LNCaP clone FGC (cell line): ENCODE measurements around the gene LINGO4.
A peak's percentile ranks its signal among the peaks of the same experiment; 100 is the strongest.

Source experiments
- DNase-seq: peaks from one replicate; pipeline ENCODE4 v3.0.0-alpha.2; 2011; ENCODE audit warnings: low read depth
- H3K4me3 ChIP-seq: 2 replicates; pipeline ENCODE4 v1.5.1; 2011; ENCODE audit warnings: mild to moderate bottlenecking, low read depth, low read length, control low read depth
- CTCF ChIP-seq: IDR thresholded peaks from 2 replicates; pipeline ENCODE4 v1.5.1; 2012; ENCODE audit warnings: mild to moderate bottlenecking; ENCODE audit not compliant: control insufficient read depth, insufficient read depth; ENCODE audit errors: extremely low read depth

LINGO4 gene

DNA sequence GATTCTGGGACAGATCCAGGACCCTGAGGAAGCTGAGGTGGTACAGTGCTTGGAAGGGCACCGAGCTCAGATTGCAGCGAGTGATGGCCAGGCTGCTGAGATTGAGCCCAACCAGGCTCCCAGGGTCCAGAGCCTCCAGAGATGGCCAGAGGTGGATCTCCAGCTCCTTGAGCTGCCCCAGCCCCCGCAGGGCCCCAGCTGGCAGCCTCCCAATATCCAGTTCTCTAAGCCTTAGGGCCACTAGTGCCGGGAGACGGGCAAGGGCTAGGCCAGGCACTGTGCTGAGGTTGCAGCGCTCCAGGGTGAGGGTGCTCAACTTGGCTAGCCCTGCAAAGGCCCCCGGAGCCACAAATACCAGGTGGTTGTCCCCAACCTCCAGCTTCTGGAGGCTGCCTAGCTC is 3.4 kb downstream of the LINGO4 start:
- no peak overlapping the region for H3K4me3 ChIP-seq
- DNase-seq, result no peak
- TF ChIP-seq CTCF, result no peak

- no peak for DNase-seq
- H3K4me3 ChIP-seq, result no peak overlapping the region
- no peak for TF ChIP-seq CTCF
Measured at GRCh38 chr1:151801310-151801820, 3.9 kb downstream of the LINGO4 start.

GRCh38 chr1:151800830-151801229 is 4.4 kb downstream of the LINGO4 start:
- no peak overlapping the region for H3K4me3 ChIP-seq
- no peak for DNase-seq
- TF ChIP-seq CTCF, result no peak

DNA sequence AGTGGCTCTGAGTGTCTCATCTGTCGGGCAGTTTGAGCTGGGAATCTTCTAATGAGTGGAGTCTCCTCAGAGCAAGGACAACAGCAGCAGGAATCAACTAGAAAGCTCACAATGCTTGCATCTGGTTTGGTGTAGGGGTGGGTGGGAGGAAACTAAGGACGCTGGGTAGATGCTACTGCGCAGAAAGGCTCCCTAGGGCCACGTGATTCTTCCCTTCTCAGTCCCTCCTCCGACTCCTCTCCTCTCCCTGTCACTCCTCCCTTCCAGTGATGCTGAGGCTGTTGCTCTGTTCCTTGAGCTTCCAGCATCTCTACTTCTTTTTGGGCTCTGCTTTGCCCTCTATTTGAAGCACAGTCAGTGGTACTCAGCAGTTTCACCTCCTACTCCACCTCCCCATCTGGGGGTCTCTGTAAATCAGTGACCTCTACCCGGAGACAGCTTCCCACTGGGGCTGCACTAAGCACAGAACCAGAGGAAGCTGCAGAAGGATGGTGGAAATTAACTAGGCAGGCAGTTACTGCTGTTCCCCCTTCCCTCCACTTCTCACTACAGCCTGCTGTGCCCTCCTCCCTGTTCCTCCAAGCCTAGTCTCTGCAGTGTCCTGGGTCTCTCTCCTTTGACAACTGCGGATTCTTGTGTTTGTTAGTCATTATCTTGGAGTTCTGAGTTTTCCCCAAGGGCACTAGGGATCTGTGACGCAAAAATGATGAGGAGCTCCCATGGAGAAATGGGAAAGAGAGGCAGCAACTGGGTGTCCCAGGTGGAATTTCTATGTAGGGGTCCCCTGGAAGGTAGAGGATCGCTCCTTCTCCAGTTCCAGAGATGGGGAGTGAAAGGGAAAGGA is 5.8 kb downstream of the LINGO4 start:
- TF ChIP-seq CTCF, result no peak
- no peak for DNase-seq
- no peak overlapping the region for H3K4me3 ChIP-seq

GRCh38 chr1:151798571-151798970 is 6.6 kb downstream of the LINGO4 start:
- TF ChIP-seq CTCF, result no peak
- no peak for DNase-seq
- H3K4me3 ChIP-seq, result no peak overlapping the region

DNA sequence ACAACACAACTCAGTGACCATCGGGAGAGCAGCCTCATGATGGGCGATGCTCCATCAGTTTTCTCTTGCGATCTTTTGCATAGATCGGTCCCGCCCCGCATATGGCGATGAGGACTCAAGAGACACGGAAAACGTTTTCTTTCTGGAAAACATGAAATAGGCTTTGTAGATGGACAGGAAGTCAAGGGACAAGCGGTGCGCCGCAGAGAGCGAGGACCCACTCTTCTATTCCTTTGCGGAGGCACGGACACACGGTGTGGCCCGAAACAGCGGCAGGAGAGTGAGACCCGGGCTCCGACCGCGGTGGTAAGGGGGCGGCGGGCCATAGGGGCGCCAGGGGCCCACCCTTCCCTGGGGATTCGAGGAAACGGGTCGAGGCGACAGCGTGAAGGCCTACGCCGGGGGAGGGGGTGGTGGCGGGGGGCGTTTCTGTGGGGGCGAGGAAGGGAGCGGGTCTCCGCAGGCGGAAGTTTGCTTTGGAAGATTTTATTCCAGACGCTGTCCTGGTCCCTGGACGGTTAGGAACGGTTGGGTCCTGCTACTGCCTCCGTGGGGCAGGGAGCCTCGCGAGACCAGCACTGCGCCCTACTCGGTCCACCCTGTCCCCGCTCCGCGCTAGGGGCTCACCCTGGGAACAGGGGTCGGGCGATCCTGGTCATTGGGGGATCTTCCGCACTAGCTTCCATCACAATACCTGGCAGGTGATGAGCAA is 14.1 kb downstream of the LINGO4 start:
- no peak for TF ChIP-seq CTCF
- peak overlapping the region; percentile 98 for H3K4me3 ChIP-seq
- DNase-seq, result no peak
